Activated CD4-positive, CD25-positive, alpha-beta regulatory T cell treated with anti-CD3 and anti-CD28 coated beads, Interleukin-2, amount 50 U/mL, for 72 hours (primary cell): Measurements from ENCODE around the gene HNRNPR.

Experiments
- DNase-seq: peaks from one replicate; pipeline ENCODE4 v3.0.0; 2021

HNRNPR gene

DNA sequence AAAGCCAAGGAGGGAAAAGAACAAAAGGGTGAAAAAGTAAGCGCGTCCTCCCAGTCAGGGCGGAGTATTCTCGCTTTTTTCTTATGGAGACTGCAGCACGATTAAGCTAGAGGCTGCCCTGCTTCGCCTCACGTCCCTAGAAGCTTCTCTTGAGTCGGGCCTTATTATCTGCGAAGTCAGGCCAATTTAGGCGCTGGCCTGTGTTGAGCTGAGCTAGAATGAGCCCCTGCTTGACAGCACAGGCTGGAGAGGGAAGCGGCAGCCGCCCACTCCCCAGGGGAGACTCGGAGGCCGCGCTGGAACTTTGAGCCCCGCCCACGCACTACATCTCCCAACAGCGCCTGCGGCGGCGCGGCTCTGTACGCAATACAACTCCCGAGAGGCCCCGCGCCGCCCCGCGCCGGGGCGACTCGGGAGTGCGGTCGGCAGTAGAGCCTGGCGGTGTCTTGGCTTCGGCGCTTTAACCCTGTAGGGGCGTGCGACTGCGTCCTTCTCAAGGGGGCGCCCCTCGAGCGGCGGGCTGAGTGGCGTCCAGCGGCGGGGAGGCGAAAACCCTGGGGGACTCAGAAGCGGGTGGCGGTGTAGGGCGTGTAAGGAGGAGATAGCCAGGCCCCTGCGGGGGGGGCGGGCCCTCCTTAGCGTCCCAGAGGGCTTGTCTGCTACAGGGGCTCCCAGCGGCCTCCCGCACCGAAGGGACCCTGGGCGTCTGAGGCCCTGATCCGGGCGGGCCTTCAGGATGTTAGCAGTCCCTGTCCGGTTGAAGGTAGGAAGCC, 24.7 kb upstream of the HNRNPR start:
- peak; percentile 87 for DNase-seq

DNA sequence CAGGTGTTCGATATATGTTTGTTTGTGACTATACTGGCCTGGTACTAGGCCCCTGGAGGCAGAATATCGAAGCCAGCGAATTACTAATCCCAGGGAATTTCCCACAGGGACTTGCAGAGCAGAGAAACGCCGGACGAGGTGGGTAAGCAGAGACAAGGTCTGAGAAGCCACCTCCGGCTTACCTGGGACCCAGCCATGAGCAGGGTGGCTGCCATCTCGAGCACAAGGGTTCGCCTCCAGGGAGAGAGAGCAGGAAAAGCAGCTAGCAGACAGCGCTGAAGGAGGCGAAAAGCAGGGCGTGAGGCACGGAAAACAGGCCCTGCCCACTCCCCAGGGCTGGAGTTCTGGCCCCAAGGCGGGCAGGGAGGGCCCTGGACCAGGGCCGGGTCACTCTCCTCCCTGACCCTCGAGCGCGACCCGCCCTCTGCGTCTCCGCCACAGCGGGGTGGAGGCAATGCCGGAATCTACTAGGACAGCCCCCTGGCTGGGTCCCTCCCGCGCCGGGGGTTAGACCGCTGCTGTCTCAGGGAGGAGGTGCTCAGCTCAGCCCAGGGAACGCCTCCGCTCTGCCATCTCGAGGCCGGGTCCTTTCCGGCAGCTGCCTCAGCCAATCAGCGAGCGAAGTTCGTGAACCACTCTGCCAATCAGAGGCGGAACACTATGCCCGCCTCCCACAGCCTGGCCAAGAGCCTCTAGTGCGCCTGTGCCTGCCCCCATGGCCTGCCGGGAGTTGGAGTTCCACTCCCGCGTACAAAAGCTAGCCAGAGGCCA, 23.9 kb upstream of the HNRNPR start:
- DNase-seq: peak; percentile 96

DNA sequence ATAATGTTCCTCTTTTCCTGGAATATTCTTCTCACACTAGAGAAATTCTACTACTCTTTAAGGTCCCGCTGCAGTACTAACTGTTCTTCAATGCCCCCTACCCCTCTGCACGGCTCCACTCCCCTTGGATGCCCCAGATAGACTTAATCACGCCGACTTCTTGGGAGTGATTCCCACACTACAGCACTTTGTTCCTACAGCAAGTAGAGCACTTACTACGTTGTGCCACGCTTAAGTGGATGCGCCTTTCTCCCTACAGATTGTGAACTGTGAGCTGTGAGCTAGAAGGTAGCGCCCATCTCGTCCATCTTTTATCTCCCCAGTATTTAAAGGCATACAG, 23.3 kb upstream of the HNRNPR start:
- DNase-seq: no peak

DNA sequence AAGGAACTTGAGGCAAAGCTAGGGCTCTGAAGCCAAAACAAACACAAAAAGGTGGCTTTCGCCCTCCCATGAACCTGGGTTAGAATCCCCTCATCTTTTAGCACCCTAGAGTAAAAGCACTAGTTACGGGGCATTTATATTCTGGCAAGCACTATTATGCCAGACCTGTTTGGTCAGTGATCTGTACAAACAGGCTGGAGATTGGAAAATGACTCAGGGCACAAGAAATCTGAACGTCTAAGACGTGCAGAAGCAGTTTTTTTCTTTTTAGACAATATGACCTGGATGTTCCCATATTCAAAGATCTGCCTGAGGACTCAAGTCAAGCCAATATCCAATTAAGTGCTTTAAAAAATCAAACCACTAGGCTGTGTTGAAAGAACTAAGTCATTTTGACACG, 22.5 kb upstream of the HNRNPR start:
- DNase-seq: no peak

DNA sequence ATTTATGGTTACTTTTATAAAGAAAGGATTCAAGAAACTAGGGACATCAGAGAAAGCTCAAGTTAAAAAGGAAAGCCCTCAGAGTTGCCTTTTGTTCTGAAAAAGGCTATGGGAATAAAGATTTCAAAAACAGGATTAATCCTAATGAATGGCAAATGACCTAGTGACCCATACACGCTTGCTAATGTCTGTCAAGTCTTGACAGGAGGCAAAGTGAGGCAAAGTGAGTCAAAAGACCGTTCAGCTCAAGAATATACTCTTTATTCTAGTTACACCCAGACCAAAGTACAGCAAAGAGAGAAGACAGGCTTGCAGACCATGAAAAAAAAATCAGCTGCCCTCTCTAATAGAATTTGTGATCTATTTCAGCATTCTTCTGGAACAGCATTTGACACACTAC, 22.1 kb upstream of the HNRNPR start:
- DNase-seq: no peak

DNA sequence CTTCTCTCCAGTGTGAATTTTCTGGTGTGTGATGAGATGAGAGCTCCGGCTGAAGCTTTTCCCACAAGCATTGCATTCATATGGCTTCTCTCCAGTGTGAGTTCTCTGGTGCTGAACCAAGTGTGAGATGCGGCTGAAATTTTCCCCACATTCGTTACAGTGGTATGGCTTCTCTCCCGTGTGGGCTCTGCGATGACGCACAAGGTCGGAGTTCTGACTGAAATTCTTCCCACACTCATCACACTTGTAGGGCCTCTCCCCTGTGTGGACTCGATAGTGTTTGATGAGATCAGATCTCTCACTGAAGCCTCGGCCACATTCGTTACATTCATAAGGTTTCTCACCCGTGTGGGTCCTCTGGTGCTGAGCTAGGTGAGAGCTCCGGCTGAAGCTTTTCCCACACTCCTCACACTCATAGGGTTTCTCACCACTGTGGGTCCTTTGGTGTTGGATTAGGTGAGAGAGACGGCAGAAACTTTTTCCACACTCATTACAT, 18.2 kb upstream of the HNRNPR start:
- DNase-seq: no peak

DNA sequence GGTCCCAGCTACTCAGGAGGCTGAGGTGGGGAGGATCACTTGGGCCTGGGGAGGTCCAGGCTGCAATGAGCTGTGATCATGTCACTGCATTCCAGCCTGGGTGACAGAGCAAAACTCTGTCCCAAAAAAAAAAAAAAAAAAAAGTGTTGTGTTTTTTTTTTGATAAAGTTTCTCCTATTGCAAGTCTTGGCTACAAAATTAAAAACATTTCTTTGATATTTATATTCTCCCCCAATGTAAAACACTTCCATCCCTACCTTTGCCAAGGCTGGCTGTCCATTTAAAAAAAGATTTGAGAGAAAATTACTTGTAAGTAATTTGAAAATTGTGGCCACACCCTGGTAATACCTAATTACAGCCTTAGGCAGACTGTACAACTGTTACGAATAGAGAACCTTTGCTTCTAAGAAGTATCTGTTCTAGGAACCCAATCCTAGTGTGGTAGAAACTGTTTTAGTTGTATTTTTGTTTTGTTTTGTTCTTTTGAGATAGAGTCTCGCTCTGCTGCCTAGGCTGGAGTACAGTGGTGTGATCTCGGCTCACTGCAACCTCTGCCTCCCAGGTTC, 14.3 kb upstream of the HNRNPR start:
- DNase-seq: no peak

DNA sequence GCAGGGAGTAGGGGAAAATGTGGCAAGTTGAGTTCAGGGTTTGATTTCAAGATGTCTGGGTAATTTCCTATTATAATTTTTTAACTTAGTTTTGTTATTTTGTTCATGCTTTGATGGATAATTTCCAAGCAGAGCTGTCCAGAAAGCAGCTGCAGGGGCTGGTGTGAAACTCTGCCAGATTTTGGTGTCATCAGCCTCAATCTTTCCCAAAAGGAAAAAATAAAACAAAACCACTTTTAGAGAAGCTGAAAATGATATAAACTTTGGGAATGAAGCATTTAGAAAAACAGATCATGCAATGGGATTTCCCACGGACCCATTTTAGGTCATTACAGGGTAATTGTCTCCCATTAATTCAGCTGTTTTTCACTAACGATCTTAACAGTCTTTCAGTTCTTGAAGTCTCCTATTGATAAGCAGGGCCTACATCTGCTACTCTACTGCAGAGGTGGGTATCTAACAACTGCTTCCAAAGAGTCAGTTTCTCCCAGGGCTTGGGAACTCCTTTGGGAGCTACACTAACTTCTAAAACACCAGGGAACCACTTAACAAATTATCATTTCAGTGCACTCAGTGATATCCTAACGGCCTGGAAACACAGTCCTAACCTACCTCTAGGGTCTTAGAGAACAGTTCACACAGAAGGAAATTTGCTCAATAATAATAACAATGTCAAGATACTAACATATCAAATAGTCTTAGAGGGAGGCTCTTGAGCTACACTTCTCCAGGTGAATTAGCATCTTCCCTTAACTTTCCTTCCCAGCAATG, 13.2 kb upstream of the HNRNPR start:
- no peak for DNase-seq

DNA sequence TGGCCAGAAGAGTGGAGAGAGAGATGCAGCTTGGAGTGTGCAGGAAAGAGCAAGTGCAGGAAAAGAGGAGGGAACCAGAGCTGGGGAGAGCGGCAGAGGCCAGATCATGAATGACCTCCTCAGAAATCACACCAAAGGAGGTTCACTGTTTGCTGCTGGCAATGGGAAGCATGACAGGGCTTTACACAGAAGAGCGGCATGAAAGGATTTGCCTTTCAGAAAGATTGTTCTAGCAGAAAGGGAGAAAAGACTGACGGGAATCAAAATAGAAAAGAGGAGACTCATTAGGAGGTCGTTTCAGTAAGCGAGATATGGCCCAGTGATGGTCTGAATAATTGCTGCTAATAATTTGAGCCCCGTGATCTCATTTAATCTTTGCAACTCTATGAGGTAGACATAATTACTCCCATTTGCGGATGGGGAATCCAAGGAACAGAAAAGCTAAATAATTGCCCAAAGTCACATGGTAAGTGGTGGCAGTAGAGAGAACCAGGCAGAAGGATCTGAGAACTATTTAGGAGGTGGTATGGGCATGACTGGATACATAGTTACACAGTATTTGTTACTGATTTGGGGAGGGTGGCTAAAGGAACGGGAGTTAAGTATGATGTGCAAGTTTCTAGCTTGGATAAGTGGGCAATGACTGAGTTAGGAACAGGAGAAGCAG, 12.5 kb upstream of the HNRNPR start:
- no peak for DNase-seq

DNA sequence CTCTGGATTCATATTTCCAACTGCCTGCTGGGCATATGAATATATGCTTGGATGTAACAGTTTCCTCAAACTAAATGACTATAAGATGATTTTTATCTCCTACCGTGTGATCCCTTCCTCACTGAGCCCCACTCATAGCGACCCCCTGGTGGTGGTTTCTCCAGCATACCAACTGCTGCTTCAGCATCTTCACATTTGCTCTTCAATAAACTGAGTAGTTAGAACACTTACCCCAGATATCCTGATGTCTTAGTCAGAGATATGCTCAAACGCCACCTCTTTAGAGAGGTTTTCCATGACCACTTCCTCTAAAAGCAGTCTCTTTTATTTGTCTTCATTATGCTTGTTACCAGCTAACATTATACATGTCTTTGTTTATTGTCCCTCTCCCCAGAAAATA, 10.2 kb upstream of the HNRNPR start:
- DNase-seq: no peak

DNA sequence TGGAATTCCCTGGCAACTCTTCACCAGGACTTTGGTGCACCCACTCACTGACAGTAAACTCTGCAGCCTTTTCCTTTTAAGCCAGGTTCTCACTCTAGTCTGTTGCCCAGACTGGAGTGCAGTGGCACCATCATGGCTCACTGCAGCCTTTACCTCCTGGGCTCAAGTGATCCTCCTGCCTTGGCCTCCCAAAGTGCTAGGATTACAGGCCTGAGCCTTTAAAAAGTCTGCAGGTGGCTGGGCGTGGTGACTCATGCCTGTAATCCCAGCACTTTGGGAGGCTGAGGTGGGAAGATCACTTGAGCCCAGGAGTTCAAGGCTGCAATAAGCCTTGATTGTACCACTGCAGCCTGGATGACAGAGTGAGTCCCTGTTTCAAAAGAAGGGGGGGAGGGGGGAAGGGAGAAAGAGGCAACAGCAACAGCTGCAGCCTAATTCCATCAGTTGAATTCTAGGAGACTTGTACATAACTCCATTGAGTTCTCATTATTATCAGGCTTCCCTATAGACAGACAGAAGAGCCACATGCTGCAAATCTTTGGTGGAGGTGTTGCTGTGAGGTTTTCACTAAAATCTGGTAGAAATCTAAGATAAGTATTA, 8.1 kb upstream of the HNRNPR start:
- DNase-seq: no peak

DNA sequence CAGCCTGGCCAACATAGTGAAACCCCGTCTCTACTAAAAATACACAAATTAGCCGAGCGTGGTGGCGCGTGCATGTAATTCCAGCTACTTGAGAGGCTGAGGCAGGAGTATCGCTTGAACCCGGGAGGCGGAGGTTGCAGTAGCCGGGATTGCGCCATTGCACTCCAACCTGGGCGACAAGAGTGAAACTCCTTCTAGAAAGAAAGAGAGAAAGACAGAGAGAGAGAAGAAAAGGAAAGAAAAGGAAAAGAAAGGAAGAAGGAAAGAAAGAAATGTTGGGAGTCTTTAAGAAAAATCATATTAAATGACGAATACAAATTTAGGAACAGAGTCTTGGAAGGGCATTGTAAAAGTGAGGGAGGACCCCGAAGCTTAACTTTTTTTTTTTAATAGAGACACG, 1.8 kb upstream of the HNRNPR start:
- no peak for DNase-seq

DNA sequence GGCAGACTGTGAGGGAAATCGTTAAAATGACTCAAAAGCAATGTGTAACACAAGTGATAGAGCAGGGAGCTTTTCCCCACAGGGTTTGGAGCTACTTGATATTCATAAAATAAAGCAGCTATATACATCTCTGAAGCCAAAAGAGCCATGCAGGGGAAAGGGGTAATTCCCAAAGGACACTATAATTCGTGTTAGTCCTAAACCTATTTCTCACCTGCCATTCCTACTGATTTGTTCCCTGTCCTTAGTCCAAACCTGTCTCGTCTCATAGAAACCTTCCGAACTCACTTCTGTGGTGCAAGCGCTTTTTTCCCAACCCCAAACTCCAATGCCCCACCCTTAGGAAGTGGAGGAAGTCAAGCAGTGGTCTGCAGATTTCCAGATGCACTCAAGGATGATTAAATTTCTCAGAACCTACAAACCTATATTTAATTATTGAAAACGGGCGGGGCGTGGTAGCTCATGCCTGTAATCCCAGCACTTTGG, 946 bp upstream of the HNRNPR start:
- no peak for DNase-seq

DNA sequence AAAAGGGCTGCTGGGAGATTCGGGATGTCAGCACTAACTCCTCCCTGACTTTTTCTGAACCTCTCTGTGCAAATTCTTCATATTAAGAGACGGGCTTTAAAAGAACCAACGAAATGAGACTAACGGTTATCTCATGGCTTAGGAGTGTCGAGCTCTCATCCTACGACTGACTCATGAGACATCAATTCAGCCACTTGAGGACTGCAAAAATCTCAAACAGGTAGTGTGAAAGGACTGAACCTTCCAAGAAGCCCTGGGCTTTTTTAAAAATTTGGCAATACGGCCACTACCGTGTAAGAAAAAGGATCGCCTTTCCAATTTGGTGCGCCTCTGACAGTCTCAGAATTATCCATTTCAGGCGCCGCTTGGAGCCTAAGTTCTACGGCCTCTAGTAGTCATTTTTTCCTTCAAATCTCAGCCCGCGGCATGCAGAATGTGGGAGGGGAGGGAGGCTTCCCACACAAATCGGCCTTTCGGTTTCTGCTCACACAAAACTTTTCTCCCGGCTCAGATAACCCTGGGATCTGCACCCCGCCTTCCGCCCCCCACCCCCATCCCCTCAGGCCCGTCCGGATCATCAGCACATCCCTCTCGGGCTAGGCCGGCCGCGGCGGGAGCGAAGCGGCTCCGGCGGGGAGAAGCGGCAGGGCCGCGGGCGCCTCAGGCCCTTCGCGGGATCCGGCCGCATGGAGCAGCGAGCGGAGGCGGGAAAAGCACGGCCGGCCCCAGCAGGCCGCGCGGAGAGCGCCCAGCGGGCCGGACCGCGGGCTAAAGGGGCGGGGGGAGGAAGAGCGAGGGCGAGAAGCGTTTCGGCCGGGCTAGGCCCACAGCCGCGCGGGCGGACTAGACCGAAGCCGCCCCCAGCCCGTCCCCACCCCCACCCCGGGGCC, 618 bp downstream of the HNRNPR start:
- DNase-seq: peak; percentile 53

DNA sequence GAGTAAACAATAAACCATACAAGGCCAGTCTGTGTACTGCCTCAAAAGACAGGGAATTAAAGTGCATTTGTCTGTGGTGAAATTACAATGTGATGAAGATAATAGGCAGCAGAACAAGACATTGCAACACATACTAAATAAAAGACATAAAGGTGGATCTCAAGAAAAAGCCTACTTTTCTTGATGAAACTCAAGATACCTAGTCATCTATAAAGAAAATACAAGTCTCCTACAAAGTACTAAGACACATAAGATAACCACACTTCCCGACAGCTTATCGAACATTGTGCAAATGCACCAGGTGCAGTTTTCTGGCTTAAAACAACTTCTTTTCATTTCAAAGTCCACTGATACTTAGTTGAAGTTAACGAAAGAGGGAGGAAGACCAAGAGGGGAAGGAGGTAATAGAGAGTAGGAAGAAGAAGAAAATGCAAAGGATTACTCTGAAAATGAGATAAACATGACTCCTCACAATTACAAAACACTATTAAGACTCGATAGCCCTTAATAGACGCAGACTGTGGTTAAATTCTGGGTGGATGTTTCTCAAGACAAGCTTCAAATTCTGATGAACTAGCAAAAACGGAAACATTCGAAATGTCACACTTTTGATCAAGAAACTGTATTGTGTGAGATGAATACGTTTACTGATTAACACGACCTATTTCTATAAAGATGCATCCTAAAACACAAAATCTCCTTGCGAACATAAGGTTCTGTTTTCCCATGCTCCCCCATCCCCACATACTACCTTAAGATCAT, 2.0 kb downstream of the HNRNPR start:
- DNase-seq: no peak

DNA sequence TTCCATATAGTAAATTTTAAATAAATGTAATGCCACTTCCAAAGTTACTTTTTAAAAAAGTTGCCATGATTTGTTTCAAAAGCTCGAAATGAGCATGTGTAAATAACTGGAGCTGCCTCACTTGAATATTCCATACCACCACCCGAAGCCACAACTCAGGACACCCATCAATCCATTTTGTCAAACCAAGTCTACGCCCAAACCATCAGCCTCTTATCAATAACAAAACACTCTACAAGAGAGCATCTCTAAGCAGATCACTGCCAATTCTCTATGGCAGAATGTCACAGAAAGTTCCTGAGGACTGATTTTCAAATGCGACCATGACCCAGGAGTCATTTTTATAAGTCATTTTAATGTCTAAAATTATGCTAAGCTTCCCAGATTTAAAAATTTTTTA, 4.5 kb downstream of the HNRNPR start:
- no peak for DNase-seq

DNA sequence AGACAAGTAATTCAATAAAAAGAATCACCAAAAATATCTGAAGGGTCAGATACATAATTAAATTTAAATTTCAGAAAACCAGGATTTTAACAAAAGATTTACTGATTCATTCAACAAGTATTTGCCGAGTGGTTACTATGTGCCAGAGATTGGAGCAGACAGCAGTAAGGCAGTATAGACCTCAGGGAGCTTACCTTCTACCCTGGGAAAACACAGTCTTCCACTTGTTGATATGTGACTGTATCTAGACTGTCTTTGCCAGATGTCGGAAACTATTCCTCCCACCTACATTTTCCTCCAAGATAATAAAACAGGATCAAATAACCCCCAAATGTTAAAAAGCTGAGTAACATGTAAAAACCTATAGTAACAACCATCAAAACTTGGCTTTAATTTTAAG, 6.2 kb downstream of the HNRNPR start:
- DNase-seq: no peak

DNA sequence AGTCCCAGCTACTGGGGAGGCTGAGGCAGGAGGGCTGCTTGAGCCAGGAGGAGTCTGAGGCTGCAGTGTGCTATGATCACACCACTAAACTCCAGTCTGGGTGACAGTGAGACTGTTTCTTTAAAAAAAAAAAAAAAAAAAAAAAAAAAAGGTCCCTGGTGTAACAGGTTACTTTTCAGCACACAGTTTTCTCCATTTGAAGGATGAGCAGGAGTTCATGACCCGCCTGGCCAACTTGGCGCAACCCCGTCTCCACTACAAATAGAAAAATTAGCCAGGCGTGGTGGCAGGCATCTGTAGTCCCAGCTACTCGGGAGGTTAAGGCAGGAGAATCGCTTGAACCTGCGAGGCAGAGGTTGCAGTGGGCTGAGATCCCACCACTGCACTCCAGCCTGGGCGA, 12.4 kb downstream of the HNRNPR start:
- DNase-seq: no peak

DNA sequence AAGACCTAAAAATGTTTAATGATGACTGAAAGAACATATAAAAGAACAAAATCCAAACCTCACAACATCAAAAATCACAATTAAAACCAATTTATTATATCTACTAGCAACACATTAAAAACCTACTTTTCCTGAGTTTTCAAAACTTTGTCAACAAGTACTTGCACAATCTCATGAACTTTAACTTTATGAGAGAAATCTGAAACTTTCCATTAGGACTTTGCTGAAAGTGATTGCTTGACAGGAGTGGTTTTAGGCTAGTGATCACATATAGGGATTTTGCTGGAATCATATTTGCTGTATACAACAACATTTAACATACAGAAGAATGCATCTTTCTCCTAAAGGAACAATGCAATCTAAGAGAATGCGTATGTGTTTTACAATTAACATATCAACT, 13.2 kb downstream of the HNRNPR start:
- no peak for DNase-seq

DNA sequence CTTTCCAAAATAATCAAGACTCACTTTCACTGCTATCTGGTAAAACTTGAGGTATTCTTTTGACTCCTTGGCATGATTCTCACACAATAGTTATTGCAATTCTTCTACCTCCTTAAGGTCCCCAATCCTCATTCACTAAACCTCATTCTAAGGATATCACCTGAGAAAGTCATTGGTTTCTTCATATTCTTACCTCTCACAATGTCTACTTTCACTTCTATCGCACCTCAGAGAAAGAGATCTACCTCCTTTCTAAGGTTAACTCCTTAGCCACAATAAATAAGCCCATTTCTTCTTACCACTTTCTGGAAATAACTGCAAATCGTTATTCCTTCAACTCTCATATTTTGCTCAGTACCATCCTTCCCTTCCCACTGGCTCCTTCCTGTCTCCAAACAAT, 18.7 kb downstream of the HNRNPR start:
- DNase-seq: no peak
